Progenitor cell of endocrine pancreas (in vitro differentiated cells): Measurements from ENCODE around the gene NR4A3. TPM values are rescaled to one million over a fixed set of nuclear protein-coding genes. Genes with fewer than 3 reads are reported as not detected.
"Not testable (repeated sequence)": the region's sequence is repeated elsewhere in the genome, so short reads cannot be mapped to it uniquely, and the experiment has no call there.

ENCODE experiments used
- DNase-seq: peaks from one replicate; pipeline ENCODE4 v3.0.0; 2021; ENCODE audit warnings: low spot score; ENCODE audit not compliant: unreplicated experiment
- H3K27ac Mint-ChIP-seq: 2 replicates; pipeline ENCODE4 v1.8.0; 2021; ENCODE audit warnings: mild to moderate bottlenecking, moderate library complexity, mixed read lengths
- H3K27me3 Mint-ChIP-seq: 2 replicates; pipeline ENCODE4 v1.8.0; 2021; ENCODE audit warnings: mixed read lengths
- H3K36me3 Mint-ChIP-seq: 2 replicates; pipeline ENCODE4 v1.8.0; 2022; ENCODE audit warnings: mixed read lengths; ENCODE audit not compliant: insufficient read depth
- H3K4me1 Mint-ChIP-seq: 2 replicates; pipeline ENCODE4 v1.8.0; 2021; ENCODE audit warnings: low read depth, mixed read lengths
- H3K4me3 Mint-ChIP-seq: 2 replicates; pipeline ENCODE4 v1.8.0; 2021; ENCODE audit warnings: low read depth, mild to moderate bottlenecking, moderate library complexity, mixed read lengths
- H3K9me3 Mint-ChIP-seq: 2 replicates; pipeline ENCODE4 v1.8.0; 2021; ENCODE audit warnings: low read depth, mixed read lengths
- CTCF ChIP-seq: fragments of 200-600 bp; sonication (generic); IDR thresholded peaks from one replicate; pipeline ENCODE4 v1.5.0; 2021; ENCODE audit warnings: antibody characterized with exemption, mild to moderate bottlenecking; ENCODE audit not compliant: unreplicated experiment
- total RNA-seq: library from RNA; stranded (reverse); gene quantifications from 2 replicates; pipeline ENCODE4 v1.2.1, GENCODE V29; 2021

The NR4A3 gene
- total RNA-seq, 1 donor from 2014 or later: 1.4 TPM

- Mint-ChIP-seq H3K27me3 (no peaks in the 10 kb centered on the region), H3K9me3 (no peaks in the 10 kb centered on the region), H3K27ac (no peak overlapping the region), H3K36me3 (peaks cover 2% of the 10 kb centered on the region), H3K4me3 (no peak overlapping the region), H3K4me1 (peaks cover 14% of the 10 kb centered on the region)
- TF ChIP-seq CTCF: no peak
- DNase-seq: no peak
Measured at GRCh38 chr9:99850736-99851499, 29.2 kb downstream of the NR4A3 start.

- Mint-ChIP-seq H3K4me1 (peaks cover 14% of the 10 kb centered on the region), H3K27me3 (no peaks in the 10 kb centered on the region), H3K4me3 (no peak overlapping the region), H3K36me3 (peaks cover 2% of the 10 kb centered on the region), H3K27ac (no peak overlapping the region), H3K9me3 (no peaks in the 10 kb centered on the region)
- DNase-seq: no peak
- TF ChIP-seq CTCF: no peak
Measured at GRCh38 chr9:99851500-99851822, 29.8 kb downstream of the NR4A3 start.

GRCh38 chr9:99852617-99853016 lies 30.9 kb downstream of the NR4A3 start:
- Mint-ChIP-seq H3K9me3 (no peaks in the 10 kb centered on the region), H3K27me3 (no peaks in the 10 kb centered on the region), H3K4me1 (peaks cover 6% of the 10 kb centered on the region), H3K27ac (peak overlapping the region; percentile 42), H3K4me3 (no peak overlapping the region), H3K36me3 (peaks cover 2% of the 10 kb centered on the region)
- DNase-seq: no peak
- no peak for TF ChIP-seq CTCF

- Mint-ChIP-seq H3K36me3 (peaks cover 2% of the 10 kb centered on the region), H3K9me3 (no peaks in the 10 kb centered on the region), H3K4me3 (no peak overlapping the region), H3K27me3 (no peaks in the 10 kb centered on the region), H3K27ac (no peak overlapping the region), H3K4me1 (peaks cover 22% of the 10 kb centered on the region)
- no peak for DNase-seq
- peak; percentile 28 for TF ChIP-seq CTCF
Measured at GRCh38 chr9:99855467-99856176, 33.9 kb downstream of the NR4A3 start.

GRCh38 chr9:99857576-99857975 lies 35.9 kb downstream of the NR4A3 start:
- H3K36me3 Mint-ChIP-seq, H3K9me3 Mint-ChIP-seq, DNase-seq, H3K27me3 Mint-ChIP-seq, H3K27ac Mint-ChIP-seq, H3K4me3 Mint-ChIP-seq: not testable (repeated sequence)
- peaks cover 24% of the 10 kb centered on the region for H3K4me1 Mint-ChIP-seq
